ENCODE results near the gene TSPAN3.

Gene TSPAN3

DNA sequence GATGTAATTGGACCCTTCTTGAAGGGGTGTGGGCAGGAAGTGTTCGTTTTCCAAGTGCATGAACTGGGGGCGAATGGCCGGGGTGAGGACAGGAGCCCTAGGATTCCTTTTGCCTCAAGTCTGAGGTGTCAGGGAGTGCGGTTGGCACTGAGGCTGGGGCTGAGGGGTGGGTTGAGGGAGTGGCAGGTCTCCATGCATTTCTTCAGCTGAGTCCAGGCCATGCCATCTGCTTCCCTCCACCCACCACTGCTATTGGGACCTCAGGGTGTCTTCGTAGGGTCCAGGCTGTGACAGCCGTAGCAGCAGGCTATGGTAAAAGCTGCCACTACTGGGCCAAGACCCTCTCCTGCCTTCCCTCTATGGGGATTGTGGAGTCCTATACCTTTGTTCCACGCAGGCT is 25.6 kb upstream of the TSPAN3 start:
- no peak for DNase-seq (ENCODE audit: extremely low read depth, low read depth)
- TF ChIP-seq, protein P1, sequence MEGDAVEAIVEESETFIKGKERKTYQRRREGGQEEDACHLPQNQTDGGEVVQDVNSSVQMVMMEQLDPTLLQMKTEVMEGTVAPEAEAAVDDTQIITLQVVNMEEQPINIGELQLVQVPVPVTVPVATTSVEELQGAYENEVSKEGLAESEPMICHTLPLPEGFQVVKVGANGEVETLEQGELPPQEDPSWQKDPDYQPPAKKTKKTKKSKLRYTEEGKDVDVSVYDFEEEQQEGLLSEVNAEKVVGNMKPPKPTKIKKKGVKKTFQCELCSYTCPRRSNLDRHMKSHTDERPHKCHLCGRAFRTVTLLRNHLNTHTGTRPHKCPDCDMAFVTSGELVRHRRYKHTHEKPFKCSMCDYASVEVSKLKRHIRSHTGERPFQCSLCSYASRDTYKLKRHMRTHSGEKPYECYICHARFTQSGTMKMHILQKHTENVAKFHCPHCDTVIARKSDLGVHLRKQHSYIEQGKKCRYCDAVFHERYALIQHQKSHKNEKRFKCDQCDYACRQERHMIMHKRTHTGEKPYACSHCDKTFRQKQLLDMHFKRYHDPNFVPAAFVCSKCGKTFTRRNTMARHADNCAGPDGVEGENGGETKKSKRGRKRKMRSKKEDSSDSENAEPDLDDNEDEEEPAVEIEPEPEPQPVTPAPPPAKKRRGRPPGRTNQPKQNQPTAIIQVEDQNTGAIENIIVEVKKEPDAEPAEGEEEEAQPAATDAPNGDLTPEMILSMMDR (IDR thresholded peaks at IDR 0.05; ENCODE audit: low read depth, low read length), result no peak

DNA sequence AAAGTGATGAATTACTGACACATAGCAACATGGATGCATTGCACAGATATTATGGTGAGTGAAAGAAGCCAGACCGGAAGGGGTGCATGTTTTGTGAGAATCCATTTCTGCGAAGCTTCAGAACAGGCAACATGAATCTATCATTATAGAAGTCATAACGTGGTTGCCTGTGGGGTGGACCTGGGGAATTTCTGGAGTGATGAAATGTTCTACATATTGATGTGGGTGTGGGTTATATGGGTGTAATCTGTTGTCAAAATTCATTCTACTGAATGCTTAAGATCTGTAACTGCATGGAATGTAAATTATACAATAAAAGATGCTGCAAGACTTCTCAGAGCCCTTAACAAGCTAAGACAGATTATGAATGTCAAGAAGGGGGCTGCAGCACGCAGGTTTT is 25.2 kb upstream of the TSPAN3 start:
- DNase-seq (ENCODE audit: extremely low read depth, low read depth), result no peak
- TF ChIP-seq, protein P1 (IDR thresholded peaks at IDR 0.05; ENCODE audit: low read depth, low read length), result no peak

DNA sequence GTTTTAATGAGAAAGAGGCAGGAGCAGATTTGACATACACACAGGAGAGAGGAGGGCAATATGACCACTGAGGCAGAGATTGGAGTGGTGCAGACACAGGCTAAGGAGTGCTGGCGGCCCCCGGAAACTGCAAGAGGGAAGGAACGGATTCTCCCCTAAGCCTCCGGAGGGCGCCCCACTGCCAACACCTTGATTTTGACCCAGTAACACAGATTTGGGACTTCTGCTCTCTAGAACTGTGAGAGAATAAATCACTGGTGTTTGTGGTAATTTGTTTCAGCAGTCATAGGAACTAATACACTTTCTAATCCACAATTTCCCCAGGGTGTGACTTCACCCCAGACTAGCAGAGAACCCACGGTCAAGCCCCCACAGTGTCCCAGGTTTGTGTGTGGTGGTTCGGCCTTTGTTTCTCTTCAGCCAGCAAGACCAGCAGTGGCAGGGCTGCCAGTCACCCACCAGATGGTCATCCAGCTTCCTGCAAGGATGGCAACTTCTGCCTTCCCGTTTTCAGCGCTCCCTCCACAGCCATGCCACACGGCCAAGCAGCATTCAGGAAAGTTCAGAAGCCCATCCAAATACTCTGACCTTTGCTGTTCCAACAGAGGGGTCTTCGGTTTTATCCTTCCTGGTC is 23.6 kb upstream of the TSPAN3 start:
- no peak for DNase-seq (ENCODE audit: extremely low read depth, low read depth)
- TF ChIP-seq, protein P1 (IDR thresholded peaks at IDR 0.05; ENCODE audit: low read depth, low read length), result peak; percentile 10

DNA sequence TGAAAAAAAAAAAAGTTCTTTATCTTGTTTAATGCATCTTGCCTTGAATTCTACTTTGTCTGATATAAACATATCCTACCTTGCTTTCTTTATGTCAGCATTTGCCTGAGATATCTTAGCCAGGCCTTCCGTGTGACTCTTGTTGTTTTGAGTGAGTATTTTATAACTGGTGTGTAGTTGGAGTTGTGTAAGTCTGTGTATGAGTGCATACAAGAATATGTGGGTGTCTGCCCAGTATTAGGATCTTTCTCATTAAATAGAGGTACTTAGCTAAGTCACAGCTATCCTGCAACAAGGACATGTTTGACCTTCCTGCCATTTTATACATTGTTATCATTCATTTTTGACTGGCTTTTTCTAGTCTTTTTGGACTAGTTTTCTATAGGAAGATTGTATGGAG is 22.5 kb upstream of the TSPAN3 start:
- TF ChIP-seq, protein P1 (IDR thresholded peaks at IDR 0.05; ENCODE audit: low read depth, low read length), result no peak
- DNase-seq (ENCODE audit: extremely low read depth, low read depth), result no peak

DNA sequence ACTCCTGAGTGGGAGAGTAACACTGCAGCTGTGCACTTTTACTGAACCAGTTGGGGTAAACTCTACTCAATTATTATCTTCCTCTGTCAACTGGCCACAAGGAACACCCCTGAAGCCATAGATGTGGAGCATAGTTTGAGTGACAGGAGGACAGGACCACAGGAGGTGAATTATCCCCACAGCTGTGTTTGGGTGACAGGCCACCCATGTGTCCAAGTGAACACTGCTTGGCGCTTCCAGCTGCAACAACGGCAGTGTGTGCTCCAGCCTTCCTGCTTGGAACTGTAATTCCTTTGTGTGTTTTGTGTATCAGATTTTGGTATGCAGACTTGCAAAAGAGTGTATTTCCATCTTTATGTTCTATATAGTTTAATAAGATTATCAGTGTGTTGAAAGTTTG is 20.2 kb upstream of the TSPAN3 start:
- TF ChIP-seq, protein P1 (IDR thresholded peaks at IDR 0.05; ENCODE audit: low read depth, low read length), result no peak
- no peak for DNase-seq (ENCODE audit: extremely low read depth, low read depth)

DNA sequence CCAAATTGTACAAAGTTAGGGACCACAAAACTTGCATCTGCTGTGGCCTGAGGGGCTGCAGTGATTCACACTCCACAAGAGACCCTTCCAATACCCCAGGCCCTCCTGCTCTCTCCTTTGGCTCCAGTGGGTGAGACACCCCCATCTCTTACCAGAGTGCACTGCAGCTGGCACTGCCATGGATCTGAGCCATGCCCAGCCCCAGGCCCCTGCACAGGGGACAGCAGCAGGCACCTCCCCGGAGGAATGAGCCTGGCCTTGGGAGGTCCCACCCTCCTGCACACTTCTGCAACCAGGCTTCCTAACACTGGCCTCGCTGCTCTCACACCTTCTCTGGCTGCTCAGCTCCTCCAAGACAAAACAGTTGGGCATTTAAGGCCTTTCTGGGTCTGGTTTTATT is 16.3 kb upstream of the TSPAN3 start:
- TF ChIP-seq, protein P1 (IDR thresholded peaks at IDR 0.05; ENCODE audit: low read depth, low read length), result no peak
- DNase-seq (ENCODE audit: extremely low read depth, low read depth), result no peak

DNA sequence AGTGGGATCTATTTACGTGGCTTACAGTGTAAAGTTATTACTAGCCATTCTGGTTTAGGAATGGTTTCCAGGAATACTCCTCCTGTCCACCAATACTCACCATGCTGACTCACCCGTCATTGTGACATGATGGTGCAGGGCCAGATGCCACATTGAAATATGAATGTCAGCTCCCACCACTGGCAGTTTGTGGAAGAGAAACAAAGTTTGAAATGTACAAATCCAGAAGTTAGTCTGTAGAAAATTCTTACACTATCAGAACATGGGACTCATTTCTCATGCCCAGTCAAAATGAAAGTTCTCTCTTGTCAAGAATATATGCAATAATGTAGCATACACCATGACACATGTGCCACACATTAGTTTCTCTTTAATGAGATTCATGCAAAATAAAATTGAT is 14.4 kb upstream of the TSPAN3 start:
- TF ChIP-seq, protein P1 (IDR thresholded peaks at IDR 0.05; ENCODE audit: low read depth, low read length), result no peak
- DNase-seq (ENCODE audit: extremely low read depth, low read depth), result no peak

All from AG09319 (cell line).